Transverse colon (tissue), 4 donors: ENCODE data around the gene ANKRD33B. TPM values are rescaled to one million over a fixed set of nuclear protein-coding genes. Genes with fewer than 3 reads are reported as not detected.
A peak's percentile ranks its signal among the peaks of the same experiment; 100 is the strongest.

ENCODE experiments used
- DNase-seq: peaks from one replicate; pipeline ENCODE4 v3.0.0-alpha.2; 2019
- H3K27ac ChIP-seq, 4 donors: fragments of 200-600 bp; sonication (generic); 2 replicates each; pipeline ENCODE4 v1.5.1; 2016 to 2018; ENCODE audit warnings: inconsistent platforms in 4 of 4
- H3K27me3 ChIP-seq: fragments of 200-600 bp; sonication (generic); 2 replicates; pipeline ENCODE4 v1.5.1; 2017; ENCODE audit warnings: inconsistent platforms
- H3K36me3 ChIP-seq, 4 donors: fragments of 200-600 bp; sonication (generic); 2 replicates each; pipeline ENCODE4 v1.5.1; 2017 to 2019; ENCODE audit warnings: inconsistent platforms in 4 of 4
- H3K4me1 ChIP-seq, 4 donors: fragments of 200-600 bp; sonication (generic); 2 replicates each; pipeline ENCODE4 v1.5.1; 2017 to 2020; ENCODE audit warnings: inconsistent platforms in 4 of 4
- H3K4me3 ChIP-seq, 4 donors: fragments of 200-600 bp; sonication (generic); 1 replicate in 1 of 4; 2 replicates in 3 of 4; pipeline versions ENCODE4 v1.5.1 to v1.6.1; 2017 to 2019; ENCODE audit warnings: inconsistent platforms in 4 of 4
- H3K9me3 ChIP-seq, 2 donors: fragments of 200-600 bp; sonication (generic); 2 replicates each; pipeline ENCODE4 v1.5.1; 2017 to 2019; ENCODE audit warnings: inconsistent platforms in 2 of 2
- CTCF ChIP-seq, 5 experiments: fragments of 200-600 bp in 3 of 5; fragments of 450-650 bp in 2 of 5; sonication (generic) in 3 of 5; IDR thresholded peaks; 1 replicate in 2 of 5; 2 replicates in 3 of 5; pipeline ENCODE4 v1.5.1; 2016 to 2017; ENCODE audit warnings: antibody characterized with exemption in 5 of 5, inconsistent platforms in 3 of 5, mild to moderate bottlenecking in 2 of 5, moderate library complexity in 1 of 5
- EP300 ChIP-seq: sonication (generic); formaldehyde crosslinking; IDR thresholded peaks from one replicate; pipeline ENCODE4 v1.6.1; 2017; ENCODE audit warnings: antibody characterized with exemption, low read depth
- POLR2A ChIP-seq: fragments of 450-650 bp; IDR thresholded peaks from one replicate; pipeline ENCODE4 v1.6.1; 2016; ENCODE audit warnings: antibody characterized with exemption, mild to moderate bottlenecking, moderate library complexity
- POLR2AphosphoS5 ChIP-seq, 3 donors: sonication (generic); formaldehyde crosslinking; IDR thresholded peaks; one replicate each; pipeline ENCODE4 v1.6.1; 2016; ENCODE audit warnings: antibody characterized with exemption in 3 of 3
- WGBS, 2 donors: methylation state at CpG; one replicate each; pipeline ENCODE4 v1.1.5; 2018; ENCODE audit warnings: low coverage in 1 of 2; 5-methylcytosine and 5-hydroxymethylcytosine counted together
- in situ Hi-C, 4 donors: fragments of 200-750 bp; cut with MboI; loops; one replicate each; pipeline versions ENCODE4 v1.15.0 to v1.15.1; 2017; ENCODE audit warnings: low sequenced_read_pairs in 3 of 4, low pct_ligation_motif_present in 1 of 4, low pct_unique_long_range_greater_than_20kb in 1 of 4
- intact Hi-C: fragments of 100-400 bp; cut with DNase I; formaldehyde crosslinking; loops from one replicate; pipeline ENCODE4 v1.15.1; 2023; ENCODE audit warnings: low total_unique reads
- total RNA-seq, 4 donors: library from RNA; depleted of rRNA; stranded (reverse); fragments of >200 nt; gene quantifications; one replicate each; pipeline ENCODE4 v1.1.0, GENCODE V29; 2016

The ANKRD33B gene
- total RNA-seq, 4 donors from 2014 or later, result 0.20 to 3.2 (median 1.4) TPM

GRCh38 chr5:10702911-10703491, 139.1 kb downstream of the ANKRD33B start:
- in situ Hi-C loops, result no loop called here
- intact Hi-C loops, result no loop called here
- Histone ChIP-seq H3K4me3 (no peak overlapping the region), H3K27ac (no peak overlapping the region), H3K9me3 (no peaks in the 10 kb centered on the region), H3K36me3 (no peaks in the 10 kb centered on the region), H3K27me3 (no peaks in the 10 kb centered on the region), H3K4me1 (peaks cover 8 to 25% (median 16%) of the 10 kb centered on the region in 4 donors)
- no peak for DNase-seq
- 63 to 86% methylated on average over 2 to 7 of the region's 7 CpGs for WGBS, 2 donors
- TF ChIP-seq POLR2AphosphoS5 (IDR thresholded peaks at IDR 0.05), result no peak
- no peak for TF ChIP-seq CTCF (IDR thresholded peaks at IDR 0.05)
- no peak for TF ChIP-seq EP300
- TF ChIP-seq POLR2A, result no peak

GRCh38 chr5:10703676-10704075, 139.8 kb downstream of the ANKRD33B start:
- 72% methylated on average over 5 of the region's 5 CpGs; no CpG with 5 or more reads in 1 of the 2 donors for WGBS, 2 donors
- TF ChIP-seq POLR2AphosphoS5 (IDR thresholded peaks at IDR 0.05) (peak in 1 of 3 donors; percentile 37), CTCF (IDR thresholded peaks at IDR 0.05) (no peak)
- DNase-seq, result peak; percentile 78

GRCh38 chr5:10704949-10705621, 141.2 kb downstream of the ANKRD33B start:
- intact Hi-C loops, result no loop called here
- WGBS, 2 donors, result 54 to 76% methylated on average over 5 to 10 of the region's 10 CpGs
- DNase-seq, result no peak

More at GRCh38 chr5:10703676-10704075, 139.8 kb downstream of the ANKRD33B start:
- H3K27me3 ChIP-seq, result no peaks in the 10 kb centered on the region
- peaks cover 8 to 25% (median 16%) of the 10 kb centered on the region in 4 donors for H3K4me1 ChIP-seq
- H3K27ac ChIP-seq, result peak overlapping the region in 1 of 4 donors; percentile 32
- H3K4me3 ChIP-seq, result no peak overlapping the region
- in situ Hi-C loops (no loop called here), intact Hi-C loops (no loop called here)
- H3K36me3 ChIP-seq, result no peaks in the 10 kb centered on the region
- no peaks in the 10 kb centered on the region for H3K9me3 ChIP-seq

GRCh38 chr5:10705747-10706146, 141.9 kb downstream of the ANKRD33B start:
- H3K4me1 ChIP-seq, result peaks cover 8 to 25% (median 16%) of the 10 kb centered on the region in 4 donors
- WGBS, 2 donors, result 86 to 100% methylated on average over 2 of the region's 2 CpGs
- H3K27me3 ChIP-seq, result no peaks in the 10 kb centered on the region
- in situ Hi-C loops (no loop called here), intact Hi-C loops (no loop called here)
- DNase-seq, result no peak
- no peak for TF ChIP-seq POLR2A
- TF ChIP-seq CTCF (IDR thresholded peaks at IDR 0.05), result no peak
- no peak for TF ChIP-seq EP300
- no peak for TF ChIP-seq POLR2AphosphoS5 (IDR thresholded peaks at IDR 0.05)
- no peaks in the 10 kb centered on the region for H3K9me3 ChIP-seq
- H3K4me3 ChIP-seq, result no peak overlapping the region
- H3K27ac ChIP-seq, result no peak overlapping the region
- H3K36me3 ChIP-seq, result no peaks in the 10 kb centered on the region

More at GRCh38 chr5:10704949-10705621, 141.2 kb downstream of the ANKRD33B start:
- H3K9me3 ChIP-seq, result no peaks in the 10 kb centered on the region
- H3K36me3 ChIP-seq, result no peaks in the 10 kb centered on the region
- in situ Hi-C loops, result no loop called here
- H3K27me3 ChIP-seq, result no peaks in the 10 kb centered on the region
- H3K27ac ChIP-seq, result peak overlapping the region in 1 of 4 donors; percentile 10
- peaks cover 8 to 25% (median 16%) of the 10 kb centered on the region in 4 donors for H3K4me1 ChIP-seq
- no peak for TF ChIP-seq POLR2AphosphoS5 (IDR thresholded peaks at IDR 0.05)
- no peak overlapping the region for H3K4me3 ChIP-seq
